Bronchial epithelial cell (primary cell): ENCODE measurements around the gene HDAC8. TPM values are rescaled to one million over a fixed set of nuclear protein-coding genes. Genes with fewer than 3 reads are reported as not detected.
"Not testable (repeated sequence)": the region's sequence is repeated elsewhere in the genome, so short reads cannot be mapped to it uniquely, and the experiment has no call there.

ENCODE experiments used
- DNase-seq: peaks from one replicate; pipeline ENCODE4 v3.0.0-alpha.2; 2010; ENCODE audit warnings: low read depth
- FAIRE-seq: peaks from 2 replicates; lab custom pipeline; 2011; peaks lifted over from hg19 to GRCh38; lab: Jason Lieb, UNC
- H3K27me3 ChIP-seq: 2 replicates; pipeline ENCODE4 v1.5.1; 2011; ENCODE audit warnings: low read length; ENCODE audit not compliant: control insufficient read depth, insufficient read depth
- H3K36me3 ChIP-seq: 2 replicates; pipeline ENCODE4 v1.5.1; 2011; ENCODE audit warnings: low read length; ENCODE audit not compliant: control insufficient read depth, insufficient read depth
- H3K4me3 ChIP-seq: 2 replicates; pipeline ENCODE4 v1.5.1; 2011; ENCODE audit warnings: mild to moderate bottlenecking, low read depth, low read length, control low read depth
- CTCF ChIP-seq: IDR thresholded peaks from 2 replicates; pipeline ENCODE4 v1.5.1; 2011; ENCODE audit warnings: mild to moderate bottlenecking, moderate library complexity, low read length, control low read depth, inconsistent platforms; ENCODE audit not compliant: insufficient read depth, severe bottlenecking
- total RNA-seq: library from RNA; depleted of rRNA; stranded (reverse); fragments of >200 nt; gene quantifications from 2 replicates; pipeline ENCODE4 v1.2.1, GENCODE V29; 2014

The HDAC8 gene
- total RNA-seq, 1 donor from 2014 or later, result 17.6 TPM

GRCh38 chrX:72436010-72436409 lies 136.6 kb downstream of the HDAC8 start:
- FAIRE-seq (no peak), DNase-seq (no peak)
- no peaks in the 10 kb centered on the region for H3K36me3 ChIP-seq
- H3K4me3 ChIP-seq, result no peak overlapping the region
- no peaks in the 10 kb centered on the region for H3K27me3 ChIP-seq
- no peak for TF ChIP-seq CTCF

- DNase-seq (no peak), FAIRE-seq (no peak)
- Histone ChIP-seq H3K4me3 (no peak overlapping the region), H3K27me3 (no peaks in the 10 kb centered on the region), H3K36me3 (no peaks in the 10 kb centered on the region)
- TF ChIP-seq CTCF, result no peak
Measured at GRCh38 chrX:72430405-72430968, 142.2 kb downstream of the HDAC8 start.

- no peak for TF ChIP-seq CTCF
- Histone ChIP-seq H3K27me3 (no peaks in the 10 kb centered on the region), H3K36me3 (no peaks in the 10 kb centered on the region), H3K4me3 (no peak overlapping the region)
- FAIRE-seq (no peak), DNase-seq (no peak)
Measured at GRCh38 chrX:72421797-72422196, 150.8 kb downstream of the HDAC8 start.

GRCh38 chrX:72409993-72410392 lies 162.7 kb downstream of the HDAC8 start:
- Histone ChIP-seq H3K4me3 (no peak overlapping the region), H3K27me3 (no peaks in the 10 kb centered on the region), H3K36me3 (no peaks in the 10 kb centered on the region)
- FAIRE-seq (no peak), DNase-seq (no peak)
- TF ChIP-seq CTCF, result no peak

- no peak for TF ChIP-seq CTCF
- no peaks in the 10 kb centered on the region for H3K27me3 ChIP-seq
- no peaks in the 10 kb centered on the region for H3K36me3 ChIP-seq
- FAIRE-seq, result no peak
- no peak overlapping the region for H3K4me3 ChIP-seq
- no peak for DNase-seq
Measured at GRCh38 chrX:72408885-72409284, 163.8 kb downstream of the HDAC8 start.

GRCh38 chrX:72405136-72405535 lies 167.5 kb downstream of the HDAC8 start:
- DNase-seq, FAIRE-seq, H3K4me3 ChIP-seq, H3K36me3 ChIP-seq, H3K27me3 ChIP-seq: not testable (repeated sequence)
